Aorta (tissue), 5 donors: ENCODE results near the gene SMU1. TPM values are rescaled to one million over a fixed set of nuclear protein-coding genes. Genes with fewer than 3 reads are reported as not detected.

Source experiments
- ATAC-seq: fragments of 200-7000 bp; cut with Tn5 transposase; one replicate; pipeline ENCODE4 v1.9.1; 2022; ENCODE audit warnings: moderate library complexity; ENCODE audit not compliant: low FRiP score
- DNase-seq, 2 donors: peaks; one replicate each; pipeline ENCODE4 v3.0.0-alpha.2; 2020
- H3K27ac ChIP-seq, 2 donors: one replicate each; pipeline ENCODE4 v1.5.1; 2013; ENCODE audit warnings: low read length in 2 of 2, mild to moderate bottlenecking in 2 of 2, moderate library complexity in 2 of 2, control low read depth in 1 of 2, inconsistent platforms in 1 of 2, low read depth in 1 of 2
- H3K27me3 ChIP-seq, 2 donors: one replicate each; pipeline ENCODE4 v1.6.1; 2013; ENCODE audit warnings: control low read depth in 1 of 2, low read length in 1 of 2, mild to moderate bottlenecking in 1 of 2, moderate library complexity in 1 of 2; ENCODE audit not compliant: insufficient read depth in 2 of 2, control insufficient read depth in 1 of 2
- H3K36me3 ChIP-seq, 2 donors: one replicate each; pipeline ENCODE4 v1.6.1; 2013; ENCODE audit warnings: control low read depth in 1 of 2, low read length in 1 of 2, mild to moderate bottlenecking in 1 of 2; ENCODE audit not compliant: insufficient read depth in 2 of 2, control insufficient read depth in 1 of 2
- H3K4me1 ChIP-seq, 2 donors: one replicate each; pipeline ENCODE4 v1.6.1; 2013; ENCODE audit warnings: low read length in 2 of 2, control low read depth in 1 of 2, mild to moderate bottlenecking in 1 of 2, moderate library complexity in 1 of 2; ENCODE audit not compliant: insufficient read depth in 2 of 2, control insufficient read depth in 1 of 2
- H3K4me3 ChIP-seq, 2 donors: one replicate each; pipeline ENCODE4 v1.5.1; 2013; ENCODE audit warnings: low read length in 2 of 2, control low read depth in 1 of 2, mild to moderate bottlenecking in 1 of 2
- H3K9me3 ChIP-seq: one replicate; pipeline ENCODE4 v1.6.1; 2013; ENCODE audit warnings: mild to moderate bottlenecking, low read length; ENCODE audit not compliant: control insufficient read depth
- WGBS, 2 donors: extraction: QIAGEN DNeasy Blood & Tissue Kit; methylation state at CpG; one replicate each; pipeline ENCODE4 v1.1.7; 2013; 5-methylcytosine and 5-hydroxymethylcytosine counted together
- intact Hi-C, 2 donors: fragments of 100-400 bp; cut with DNase I; formaldehyde crosslinking; loops; one replicate each; pipeline versions ENCODE4 v1.14.2 to v1.15.0; 2022
- polyA plus RNA-seq, 2 donors: library from polyadenylated mRNA; stranded (reverse); fragments of 200-250 nt; gene quantifications; one replicate each; pipeline ENCODE4 v1.2.3, GENCODE V29; 2013
- total RNA-seq, 2 donors: library from RNA; stranded (reverse); fragmentation: NEBNext Ultra II Directional; extraction: Animal tissue kit (Norgen Biotek cat#: 25700); gene quantifications; one replicate each; pipeline ENCODE4 v1.2.1, GENCODE V29; 2021
- donor health status: healthy with polysubstance abuse.
- donor health status: Bipolar disorder and iron deficiency.
- donor health status: DM: no; HTN: no; CAD: no.
- donor health status: DM: no; HTN: no; CAD: no.
- donor health status: DM: yes; HTN: yes; CAD: no.

The SMU1 gene
- total and polyA plus RNA-seq, 4 donors, result 8.3 to 18.7 (median 12.1) TPM

- WGBS, 2 donors, result 56 to 60% methylated on average over 6 of the region's 6 CpGs
- DNase-seq, result no peak
- Histone ChIP-seq H3K4me1 (peaks cover 0 to 5% of the 10 kb centered on the region in 2 donors), H3K9me3 (no peaks in the 10 kb centered on the region), H3K36me3 (no peaks in the 10 kb centered on the region), H3K27ac (peak overlapping the region in 1 of 2 donors; percentile 37), H3K4me3 (no peak overlapping the region), H3K27me3 (no peaks in the 10 kb centered on the region)
- intact Hi-C loops, result loop anchor here in 1 of 2 donors (2.0 kb wide), 1 partner anchor 82 kb away; no protein-coding TSS in a partner anchor
- no peak for ATAC-seq
Observed at GRCh38 chr9:33080534-33080933, 4.1 kb upstream of the SMU1 start.

- ATAC-seq (no peak), DNase-seq (no peak)
- Histone ChIP-seq H3K9me3 (no peaks in the 10 kb centered on the region), H3K4me1 (peaks cover 4 to 6% of the 10 kb centered on the region in 2 donors), H3K36me3 (peaks cover 4 to 7% of the 10 kb centered on the region in 2 donors), H3K27ac (no peak overlapping the region), H3K27me3 (no peaks in the 10 kb centered on the region), H3K4me3 (no peak overlapping the region)
- WGBS, 2 donors, result 3 to 4% methylated on average over 1 of the region's 1 CpG
- intact Hi-C loops, result no loop called here
Observed at GRCh38 chr9:33068991-33069390, 7.5 kb downstream of the SMU1 start.

GRCh38 chr9:33065157-33066076 lies 11.1 kb downstream of the SMU1 start:
- intact Hi-C loops, result no loop called here
- 87 to 90% methylated on average over 5 of the region's 5 CpGs for WGBS, 2 donors
- ATAC-seq (no peak), DNase-seq (no peak)
- no peaks in the 10 kb centered on the region for H3K9me3 ChIP-seq
- no peaks in the 10 kb centered on the region for H3K27me3 ChIP-seq
- peaks cover 7 to 10% of the 10 kb centered on the region in 2 donors for H3K36me3 ChIP-seq
- no peak overlapping the region for H3K27ac ChIP-seq
- no peak overlapping the region for H3K4me3 ChIP-seq
- H3K4me1 ChIP-seq, result peaks cover 4 to 6% of the 10 kb centered on the region in 2 donors

- Histone ChIP-seq H3K27me3 (no peaks in the 10 kb centered on the region), H3K27ac (no peak overlapping the region), H3K4me1 (no peaks in the 10 kb centered on the region), H3K4me3 (no peak overlapping the region), H3K36me3 (peaks cover 3 to 18% of the 10 kb centered on the region in 2 donors), H3K9me3 (no peaks in the 10 kb centered on the region)
- 95 to 96% methylated on average over 4 of the region's 4 CpGs for WGBS, 2 donors
- intact Hi-C loops, result no loop called here
- DNase-seq (no peak), ATAC-seq (no peak)
Observed at GRCh38 chr9:33051144-33051543, 25.3 kb downstream of the SMU1 start.

- H3K9me3 ChIP-seq, result no peaks in the 10 kb centered on the region
- no peak overlapping the region for H3K4me3 ChIP-seq
- H3K27ac ChIP-seq, result no peak overlapping the region
- 88% methylated on average over 2 of the region's 2 CpGs for WGBS, 2 donors
- H3K4me1 ChIP-seq, result no peaks in the 10 kb centered on the region
- peaks cover 3 to 15% of the 10 kb centered on the region in 2 donors for H3K36me3 ChIP-seq
- DNase-seq, result no peak
- no peak for ATAC-seq
- intact Hi-C loops, result no loop called here
- no peaks in the 10 kb centered on the region for H3K27me3 ChIP-seq
Observed at GRCh38 chr9:33049680-33050361, 26.7 kb downstream of the SMU1 start.

GRCh38 chr9:33048054-33048465 lies 28.4 kb downstream of the SMU1 start:
- H3K4me1 ChIP-seq, result peaks cover 0 to 4% of the 10 kb centered on the region in 2 donors
- no peak for ATAC-seq
- peaks cover 3 to 11% of the 10 kb centered on the region in 2 donors for H3K36me3 ChIP-seq
- 83 to 86% methylated on average over 2 of the region's 2 CpGs for WGBS, 2 donors
- no peaks in the 10 kb centered on the region for H3K9me3 ChIP-seq
- H3K27ac ChIP-seq, result no peak overlapping the region
- intact Hi-C loops, result no loop called here
- DNase-seq, result no peak
- no peaks in the 10 kb centered on the region for H3K27me3 ChIP-seq
- H3K4me3 ChIP-seq, result no peak overlapping the region

- no peaks in the 10 kb centered on the region for H3K9me3 ChIP-seq
- intact Hi-C loops, result no loop called here
- 19% methylated on average over 1 of the region's 1 CpG for WGBS, 2 donors
- peaks cover 0 to 4% of the 10 kb centered on the region in 2 donors for H3K4me1 ChIP-seq
- H3K4me3 ChIP-seq, result no peak overlapping the region
- H3K27me3 ChIP-seq, result no peaks in the 10 kb centered on the region
- H3K36me3 ChIP-seq, result peaks cover 3 to 4% of the 10 kb centered on the region in 2 donors
- ATAC-seq (no peak), DNase-seq (no peak)
- H3K27ac ChIP-seq, result no peak overlapping the region
Observed at GRCh38 chr9:33046061-33046460, 30.4 kb downstream of the SMU1 start.

- peak; percentile 63 for ATAC-seq
- intact Hi-C loops, result no loop called here
- Histone ChIP-seq H3K27ac (peak overlapping the region; percentile 54 to 78), H3K27me3 (no peaks in the 10 kb centered on the region), H3K9me3 (no peaks in the 10 kb centered on the region), H3K36me3 (peaks cover 4 to 6% of the 10 kb centered on the region in 2 donors), H3K4me3 (peak overlapping the region; percentile 20 to 38), H3K4me1 (peaks cover 0 to 4% of the 10 kb centered on the region in 2 donors)
- no peak for DNase-seq
- WGBS, 2 donors, result 21 to 32% methylated on average over 12 of the region's 12 CpGs
Observed at GRCh38 chr9:33044677-33045282, 31.7 kb downstream of the SMU1 start.
